H1 (cell line): ENCODE measurements around the gene GXYLT1. TPM values are rescaled to one million over a fixed set of nuclear protein-coding genes. Genes with fewer than 3 reads are reported as not detected.
A peak's percentile ranks its signal among the peaks of the same experiment; 100 is the strongest.

Experiments
- CTCF ChIA-PET: fragments of 300-600 bp; sonication (Branson Sonifier 250); formaldehyde crosslinking; loops from one replicate; lab custom pipeline; 2021; ENCODE audit not compliant: partially characterized antibody; lab: Charles Lee
- POLR2A ChIA-PET: fragments of 300-600 bp; sonication (Branson Sonifier 250); formaldehyde crosslinking; loops from one replicate; lab custom pipeline; 2021; ENCODE audit warnings: inconsistent platforms; ENCODE audit not compliant: partially characterized antibody; lab: Charles Lee
- DNase-seq, 2 experiments: peaks; one replicate each; pipeline versions ENCODE4 v3.0.0 to v3.0.0-alpha.2; 2010 to 2022; ENCODE audit warnings: low spot score in 2 of 2, low read depth in 1 of 2, mixed read lengths in 1 of 2
- FAIRE-seq: peaks from 2 replicates; lab custom pipeline; 2011; peaks lifted over from hg19 to GRCh38; lab: Jason Lieb, UNC
- H2AFZ ChIP-seq: 2 replicates; pipeline ENCODE4 v1.8.1; 2012; ENCODE audit warnings: low read length, inconsistent platforms
- H2AK5ac ChIP-seq: 2 replicates; pipeline ENCODE4 v1.6.1; 2013; ENCODE audit warnings: low read depth, low read length
- H2BK120ac ChIP-seq: replicated peaks from 2 replicates; pipeline ENCODE3; 2013; ENCODE audit warnings: low read depth, low read length, inconsistent platforms
- H2BK12ac ChIP-seq: 2 replicates; pipeline ENCODE4 v1.6.1; 2013; ENCODE audit warnings: low read depth, low read length
- H2BK15ac ChIP-seq: 2 replicates; pipeline ENCODE4 v1.6.1; 2013; ENCODE audit warnings: low read length
- H2BK20ac ChIP-seq: 2 replicates; pipeline ENCODE4 v1.6.1; 2013; ENCODE audit warnings: low read length
- H2BK5ac ChIP-seq: 2 replicates; pipeline ENCODE4 v1.6.1; 2013; ENCODE audit warnings: low read depth, low read length
- H3K14ac ChIP-seq: 2 replicates; pipeline ENCODE4 v1.6.1; 2013; ENCODE audit warnings: inconsistent platforms; ENCODE audit not compliant: insufficient read length
- H3K18ac ChIP-seq: 2 replicates; pipeline ENCODE4 v1.6.1; 2013; ENCODE audit warnings: low read length; ENCODE audit errors: extremely low read depth
- H3K23ac ChIP-seq: 2 replicates; pipeline ENCODE4 v1.6.1; 2013; ENCODE audit warnings: inconsistent platforms; ENCODE audit not compliant: insufficient read length
- H3K23me2 ChIP-seq: 2 replicates; pipeline ENCODE4 v1.6.1; 2013; ENCODE audit warnings: low read depth, low read length
- H3K27ac ChIP-seq: 2 replicates; pipeline ENCODE4 v1.6.1; 2011; ENCODE audit warnings: low read depth, low read length, inconsistent platforms
- H3K27me3 ChIP-seq, 4 experiments: replicated peaks in 1 of 4; 1 replicate in 1 of 4; 2 replicates in 3 of 4; pipeline versions ENCODE4 v1.6.1 to v1.8.1; 2011 to 2013; ENCODE audit warnings: low read length in 3 of 4, mild to moderate bottlenecking in 3 of 4, inconsistent platforms in 2 of 4, mixed read lengths in 2 of 4, moderate library complexity in 1 of 4; ENCODE audit not compliant: control insufficient read depth in 3 of 4, insufficient read depth in 3 of 4; ENCODE audit errors: extremely low read depth in 1 of 4
- H3K36me3 ChIP-seq, 4 experiments: 2 replicates each; pipeline versions ENCODE4 v1.6.1 to v1.8.1; 2011 to 2013; ENCODE audit warnings: mild to moderate bottlenecking in 4 of 4, low read length in 3 of 4, moderate library complexity in 2 of 4, control low read depth in 1 of 4, inconsistent platforms in 1 of 4; ENCODE audit not compliant: insufficient read depth in 4 of 4, control insufficient read depth in 2 of 4
- H3K4ac ChIP-seq: replicated peaks from 2 replicates; pipeline ENCODE3; 2013; ENCODE audit warnings: low read length, low read depth, mixed read lengths, inconsistent platforms; ENCODE audit not compliant: insufficient read length
- H3K4me1 ChIP-seq, 4 experiments: replicated peaks in 1 of 4; 1 replicate in 1 of 4; 2 replicates in 3 of 4; pipeline versions ENCODE4 v1.6.1 to v1.8.1; 2011 to 2013; ENCODE audit warnings: low read length in 3 of 4, inconsistent platforms in 2 of 4, mixed read lengths in 1 of 4; ENCODE audit not compliant: insufficient read depth in 4 of 4, control insufficient read depth in 3 of 4
- H3K4me2 ChIP-seq, 2 experiments: 2 replicates each; pipeline versions ENCODE4 v1.6.1 to v1.8.1; 2011 to 2013; ENCODE audit warnings: low read depth in 2 of 2, low read length in 2 of 2, control low read depth in 1 of 2, inconsistent platforms in 1 of 2, mild to moderate bottlenecking in 1 of 2; ENCODE audit not compliant: insufficient read depth in 1 of 2
- H3K4me3 ChIP-seq, 4 experiments: fragments of 200-600, 300-600 bp in 1 of 4; sonication (generic), shearing (Covaris generic), sonication (Bioruptor Twin) in 1 of 4; 2 replicates each; pipeline versions ENCODE4 v1.5.1 to v1.8.1; 2011 to 2016; ENCODE audit warnings: low read length in 4 of 4, low read depth in 3 of 4, control low read depth in 2 of 4, inconsistent platforms in 2 of 4, mild to moderate bottlenecking in 2 of 4, mixed read lengths in 1 of 4, moderate library complexity in 1 of 4; ENCODE audit not compliant: insufficient read depth in 2 of 4; ENCODE audit errors: extremely low read depth in 1 of 4
- H3K56ac ChIP-seq: replicated peaks from 2 replicates; pipeline ENCODE3; 2013; ENCODE audit warnings: low read depth, mild to moderate bottlenecking, mixed read lengths, low read length, inconsistent platforms; ENCODE audit not compliant: insufficient read length
- H3K79me1 ChIP-seq: 2 replicates; pipeline ENCODE4 v1.6.1; 2013; ENCODE audit warnings: low read depth, low read length, control low read depth
- H3K79me2 ChIP-seq, 2 experiments: 2 replicates each; pipeline versions ENCODE4 v1.6.1 to v1.8.1; 2012 to 2013; ENCODE audit warnings: low read length in 2 of 2, mild to moderate bottlenecking in 2 of 2, inconsistent platforms in 1 of 2; ENCODE audit not compliant: insufficient read depth in 2 of 2, control insufficient read depth in 1 of 2
- H3K9ac ChIP-seq, 4 experiments: replicated peaks in 1 of 4; 1 replicate in 1 of 4; 2 replicates in 3 of 4; pipeline versions ENCODE4 v1.6.1 to v1.8.1; 2011 to 2013; ENCODE audit warnings: low read depth in 3 of 4, low read length in 3 of 4, control low read depth in 2 of 4, mild to moderate bottlenecking in 2 of 4, moderate library complexity in 2 of 4, inconsistent platforms in 1 of 4; ENCODE audit errors: extremely low read depth in 1 of 4
- H3K9me3 ChIP-seq, 2 experiments: 2 replicates each; pipeline versions ENCODE4 v1.6.1 to v1.8.1; 2012 to 2013; ENCODE audit warnings: mild to moderate bottlenecking in 2 of 2, moderate library complexity in 2 of 2, control low read depth in 1 of 2, inconsistent platforms in 1 of 2, low read depth in 1 of 2, low read length in 1 of 2, mixed read lengths in 1 of 2; ENCODE audit not compliant: insufficient read depth in 2 of 2
- H4K20me1 ChIP-seq, 2 experiments: replicated peaks in 1 of 2; 2 replicates each; pipeline versions ENCODE3 to v1.8.1; 2011 to 2013; ENCODE audit warnings: inconsistent platforms in 2 of 2, low read length in 2 of 2, mild to moderate bottlenecking in 1 of 2; ENCODE audit not compliant: insufficient read depth in 2 of 2, control insufficient read depth in 1 of 2
- H4K5ac ChIP-seq: 2 replicates; pipeline ENCODE4 v1.6.1; 2013; ENCODE audit warnings: low read length, low read depth, mixed read lengths, inconsistent platforms; ENCODE audit not compliant: insufficient read length
- H4K8ac ChIP-seq: 2 replicates; pipeline ENCODE4 v1.8.0; 2013; ENCODE audit warnings: mild to moderate bottlenecking, moderate library complexity, low read length, inconsistent platforms; ENCODE audit not compliant: insufficient read depth; ENCODE audit errors: extremely low read depth
- H4K91ac ChIP-seq: replicated peaks from 2 replicates; pipeline ENCODE3; 2013; ENCODE audit warnings: low read length, mixed read lengths, inconsistent platforms; ENCODE audit not compliant: insufficient read length
- SP2 ChIP-seq: IDR thresholded peaks from 2 replicates; pipeline ENCODE4 v1.6.1; 2012; ENCODE audit warnings: mild to moderate bottlenecking, low read length, inconsistent platforms
- WGBS, 2 experiments: shearing (Covaris generic) in 1 of 2; methylation state at CpG; one replicate each; pipeline versions ENCODE4 v1.1.6 to v1.1.7; 2013 to 2015; ENCODE audit warnings: low lambda C conversion rate in 2 of 2, mixed read lengths in 2 of 2, inconsistent platforms in 1 of 2, low coverage in 1 of 2, missing lambda C conversion rate in 1 of 2; ENCODE audit not compliant: insufficient replicate concordance in 2 of 2, insufficient coverage in 1 of 2, insufficient read length in 1 of 2; ENCODE audit errors: extremely low coverage in 1 of 2, missing lambda C conversion rate in 1 of 2; 5-methylcytosine and 5-hydroxymethylcytosine counted together
- polyA plus RNA-seq, 7 experiments: library from polyadenylated mRNA; depleted of rRNA in 3 of 7; stranded (reverse) in 5 of 7; unstranded in 2 of 7; fragments of >200 nt in 5 of 7; fragments of 200-250 nt in 2 of 7; gene quantifications; 1 replicate in 5 of 7; 2 replicates in 1 of 7; 4 replicates in 1 of 7; pipeline versions ENCODE4 v1.2.1 to v1.2.3, GENCODE V29; 2011 to 2013; ENCODE audit warnings: missing spikeins in 2 of 7, mixed read lengths in 2 of 7
- total RNA-seq: library from RNA; stranded (reverse); fragmentation: NEBNext Ultra II Directional; extraction: Animal tissue kit (Norgen Biotek cat#: 25700); gene quantifications from 2 replicates; pipeline ENCODE4 v1.2.1, GENCODE V29; 2021

Gene GXYLT1
- total and polyA plus RNA-seq, 2 of the 8 experiments (the other 6 are each of a cell fraction or from before 2014, with no cell fraction given) = 3.1 to 10.7 TPM

DNA sequence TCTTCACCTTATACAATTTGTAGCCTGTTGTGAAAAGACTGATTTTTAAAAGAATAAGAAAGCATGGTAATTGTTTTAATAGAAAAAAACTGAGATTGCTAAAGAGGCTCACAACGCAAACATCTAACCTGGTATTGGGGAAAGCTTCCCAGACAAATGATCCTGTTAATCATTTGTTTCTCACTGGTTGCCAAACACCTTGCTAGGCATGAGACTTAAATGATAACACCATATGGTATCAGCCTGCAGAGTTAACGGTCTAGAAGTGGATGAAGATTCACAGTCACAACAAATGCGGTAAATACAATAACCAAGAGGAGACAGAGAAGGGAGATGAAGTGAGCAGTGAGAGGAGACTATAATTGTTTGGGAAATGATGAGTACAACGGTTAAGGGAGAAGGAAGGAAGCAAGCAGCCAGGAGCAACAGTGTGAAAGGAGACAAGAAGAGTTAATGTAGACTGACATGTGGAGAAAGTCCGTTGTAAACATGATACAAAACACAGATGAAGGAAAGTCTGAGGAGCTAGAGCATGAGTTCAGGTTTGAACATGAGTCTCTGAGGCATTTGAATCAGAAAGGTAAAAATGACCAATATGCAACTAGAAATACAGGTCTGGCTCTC, 19.8 kb downstream of the GXYLT1 start:
- ChIA-PET CTCF (interaction anchor here (0.7 to 1.9 kb wide), 6 partner anchors 34 to 247 kb away, joined by 3 to 8 read pairs (median 3); no protein-coding TSS in a partner anchor), POLR2A (interaction anchor here (1.0 kb wide), 1 partner anchor 245 kb away, joined by 3 read pairs; no protein-coding TSS in a partner anchor)
- H4K5ac ChIP-seq = no peak overlapping the region
- no peak overlapping the region for H2AFZ ChIP-seq
- 71% methylated on average over 5 of the region's 5 CpGs; no CpG with 5 or more reads in 1 of the 2 experiments for WGBS, 2 experiments
- no peak for FAIRE-seq
- H4K8ac ChIP-seq = no peak overlapping the region
- H2BK15ac ChIP-seq = no peak overlapping the region
- H2BK12ac ChIP-seq = no peak overlapping the region
- H3K36me3 ChIP-seq = no peaks in the 10 kb centered on the region
- no peak overlapping the region for H3K27ac ChIP-seq
- no peak overlapping the region for H3K9ac ChIP-seq
- no peak overlapping the region for H2BK5ac ChIP-seq
- H4K91ac ChIP-seq = no peak overlapping the region
- H2BK20ac ChIP-seq = no peak overlapping the region
- H3K9me3 ChIP-seq = no peaks in the 10 kb centered on the region
- peaks cover 0 to 28% of the 10 kb centered on the region in 2 experiments; a peak in 2 of 4 replicates for H3K79me2 ChIP-seq
- no peaks in the 10 kb centered on the region for H3K23me2 ChIP-seq
- H2BK120ac ChIP-seq = no peak overlapping the region
- H3K79me1 ChIP-seq = no peaks in the 10 kb centered on the region; the same call in 1 of the 2 replicates
- H3K18ac ChIP-seq = no peak overlapping the region
- H2AK5ac ChIP-seq = no peak overlapping the region
- no peaks in the 10 kb centered on the region for H3K27me3 ChIP-seq
- TF ChIP-seq SP2 = no peak
- no peak overlapping the region for H3K4ac ChIP-seq
- H4K20me1 ChIP-seq = peaks cover 0 to 5% of the 10 kb centered on the region in 2 experiments
- H3K4me1 ChIP-seq = peaks cover 0 to 10% (median 6%) of the 10 kb centered on the region in 4 experiments; a peak in 5 of 7 replicates
- no peak overlapping the region for H3K4me3 ChIP-seq
- H3K23ac ChIP-seq = no peak overlapping the region
- DNase-seq = no peak
- H3K14ac ChIP-seq = no peak overlapping the region
- peak overlapping the region; percentile 38; a peak in 3 of 4 replicates for H3K4me2 ChIP-seq
- H3K56ac ChIP-seq = no peak overlapping the region
